H1 (cell line): ENCODE measurements around the gene MYRF.

Experiments
- ATF3 ChIP-seq: IDR thresholded peaks from 2 replicates; pipeline ENCODE4 v1.6.1; 2011; ENCODE audit warnings: low read depth, mild to moderate bottlenecking, low read length; ENCODE audit not compliant: insufficient read depth
- CTCF ChIP-seq, 3 experiments: IDR thresholded peaks; 1 replicate in 2 of 3; 2 replicates in 1 of 3; pipeline versions ENCODE4 v1.5.1 to v1.6.1; 2011; ENCODE audit warnings: low read length in 3 of 3, mild to moderate bottlenecking in 3 of 3, inconsistent platforms in 2 of 3, low read depth in 1 of 3, moderate library complexity in 1 of 3; ENCODE audit not compliant: insufficient read depth in 1 of 3; ENCODE audit errors: control extremely low read depth in 1 of 3
- EGR1 ChIP-seq: IDR thresholded peaks from 2 replicates; pipeline ENCODE4 v1.6.1; 2011; ENCODE audit warnings: low read depth, low read length, borderline replicate concordance
- POLR2A ChIP-seq, 2 experiments: IDR thresholded peaks; 1 replicate in 1 of 2; 2 replicates in 1 of 2; pipeline ENCODE4 v1.6.1; 2011; ENCODE audit warnings: low read depth in 2 of 2, low read length in 2 of 2, mild to moderate bottlenecking in 2 of 2; ENCODE audit errors: control extremely low read depth in 1 of 2
- RAD21 ChIP-seq, 2 experiments: IDR thresholded peaks in 1 of 2; conservative IDR thresholded peaks in 1 of 2; 2 replicates each; pipeline ENCODE4 v1.6.1; 2011; ENCODE audit warnings: low read depth in 2 of 2, low read length in 2 of 2, improper control_type of control experiment in 1 of 2, inconsistent platforms in 1 of 2, mild to moderate bottlenecking in 1 of 2, moderate library complexity in 1 of 2
- RXRA ChIP-seq: IDR thresholded peaks from 2 replicates; pipeline ENCODE4 v1.6.1; 2011; ENCODE audit warnings: low read depth, mild to moderate bottlenecking, low read length, moderate library complexity; ENCODE audit not compliant: insufficient read depth

DNA sequence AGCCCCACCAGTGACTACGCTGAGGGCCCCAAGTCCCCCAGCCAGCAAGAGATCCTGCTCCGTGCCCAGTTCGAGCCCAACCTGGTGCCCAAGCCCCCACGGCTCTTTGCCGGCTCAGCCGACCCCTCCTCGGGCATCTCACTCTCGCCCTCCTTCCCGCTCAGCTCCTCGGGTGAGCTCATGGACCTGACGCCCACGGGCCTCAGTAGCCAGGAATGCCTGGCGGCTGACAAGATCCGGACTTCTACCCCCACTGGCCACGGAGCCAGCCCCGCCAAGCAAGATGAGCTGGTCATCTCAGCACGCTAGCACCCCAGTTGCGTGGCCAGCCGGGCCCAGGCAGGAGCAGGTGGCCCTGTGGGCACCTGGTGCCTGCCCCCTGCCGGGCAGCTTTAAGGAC, 8.3 kb upstream of the MYRF start:
- TF ChIP-seq CTCF (IDR thresholded peaks at IDR 0.05; ENCODE audit: control extremely low read depth in 1 of 3, insufficient read depth in 1 of 3, low read depth in 1 of 3, low read length in 3 of 3): no peak
- no peak for TF ChIP-seq RXRA
- TF ChIP-seq EGR1: no peak
- TF ChIP-seq POLR2A (IDR thresholded peaks at IDR 0.05; ENCODE audit: control extremely low read depth in 1 of 2, low read depth in 2 of 2, low read length in 2 of 2): no peak
- TF ChIP-seq ATF3: no peak
- no peak for TF ChIP-seq RAD21 (IDR thresholded peaks at IDR 0.05 in 1 of 2, conservative IDR thresholded peaks at IDR 0.05 in 1 of 2; ENCODE audit: low read depth in 2 of 2, low read length in 2 of 2)
